Gastroesophageal sphincter (tissue), 4 donors: ENCODE data around the gene EVC2. TPM values are rescaled to one million over a fixed set of nuclear protein-coding genes. Genes with fewer than 3 reads are reported as not detected.

Experiments used
- ATAC-seq: fragments of 150-250 bp; one replicate; pipeline ENCODE4 v1.9.1; 2016; ENCODE audit warnings: mild to moderate bottlenecking, moderate library complexity
- H3K27ac ChIP-seq, 4 donors: fragments of 200-600 bp; sonication (generic) in 3 of 4; 1 replicate in 3 of 4; 2 replicates in 1 of 4; pipeline ENCODE4 v1.5.1; 2016 to 2019
- H3K27me3 ChIP-seq: fragments of 200-600 bp; sonication (generic); one replicate; pipeline ENCODE4 v1.5.1; 2019
- H3K36me3 ChIP-seq, 2 donors: fragments of 200-600 bp; sonication (generic); one replicate each; pipeline ENCODE4 v1.5.1; 2019; ENCODE audit warnings: control low read depth in 1 of 2
- H3K4me1 ChIP-seq, 3 donors: fragments of 200-600 bp; sonication (generic); 1 replicate in 2 of 3; 2 replicates in 1 of 3; pipeline ENCODE4 v1.5.1; 2016 to 2019; ENCODE audit warnings: control low read depth in 2 of 3
- H3K4me3 ChIP-seq, 2 donors: fragments of 200-600 bp; sonication (generic); one replicate each; pipeline ENCODE4 v1.5.1; 2019; ENCODE audit warnings: mild to moderate bottlenecking in 1 of 2, moderate library complexity in 1 of 2
- H3K9me3 ChIP-seq, 3 donors: fragments of 200-600 bp; sonication (generic); one replicate each; pipeline ENCODE4 v1.5.1; 2017 to 2019; ENCODE audit warnings: control low read depth in 2 of 3
- CTCF ChIP-seq, 4 experiments: fragments of 200-600 bp in 2 of 4; fragments of 450-650 bp in 2 of 4; sonication (generic) in 1 of 4; IDR thresholded peaks; one replicate each; pipeline ENCODE4 v1.5.1; 2017 to 2019; ENCODE audit warnings: antibody characterized with exemption in 4 of 4, mild to moderate bottlenecking in 2 of 4, moderate library complexity in 2 of 4
- EP300 ChIP-seq: sonication (generic); formaldehyde crosslinking; IDR thresholded peaks from one replicate; pipeline ENCODE4 v1.6.1; 2017; ENCODE audit warnings: antibody characterized with exemption, mild to moderate bottlenecking
- POLR2A ChIP-seq, 2 donors: fragments of 450-650 bp; IDR thresholded peaks; one replicate each; pipeline ENCODE4 v1.6.1; 2017; ENCODE audit warnings: antibody characterized with exemption in 2 of 2, mild to moderate bottlenecking in 2 of 2, moderate library complexity in 1 of 2
- POLR2AphosphoS5 ChIP-seq: sonication (generic); formaldehyde crosslinking; IDR thresholded peaks from one replicate; pipeline ENCODE4 v1.6.1; 2017; ENCODE audit warnings: antibody characterized with exemption
- WGBS, 2 donors: methylation state at CpG; one replicate each; pipeline ENCODE4 v1.1.5; 2018; ENCODE audit warnings: low coverage in 1 of 2; 5-methylcytosine and 5-hydroxymethylcytosine counted together
- total RNA-seq, 4 donors: library from RNA; depleted of rRNA; stranded (reverse); fragments of >200 nt; gene quantifications; one replicate each; pipeline ENCODE4 v1.1.0, GENCODE V29; 2016

The EVC2 gene
- total RNA-seq, 4 donors from 2014 or later = 9.3 to 16.3 (median 12.4) TPM

- 78 to 98% methylated on average over 6 to 8 of the region's 8 CpGs for whole genome bisulfite sequencing, 2 donors
These were observed 6.4 kb downstream of the EVC2 start for GRCh38 chr4:5701971-5702370.

GRCh38 chr4:5700459-5700858, 7.9 kb downstream of the EVC2 start:
- ATAC-seq = no peak
- 73% methylated on average over 5 of the region's 5 CpGs; no CpG with 5 or more reads in 1 of the 2 donors for WGBS, 2 donors
- Histone ChIP-seq H3K36me3 (peaks cover 0 to 55% of the 10 kb centered on the region in 2 donors), H3K27me3 (no peaks in the 10 kb centered on the region), H3K9me3 (no peaks in the 10 kb centered on the region), H3K4me3 (no peak overlapping the region), H3K27ac (no peak overlapping the region), H3K4me1 (no peaks in the 10 kb centered on the region)
- TF ChIP-seq POLR2AphosphoS5 = no peak
- TF ChIP-seq POLR2A (IDR thresholded peaks at IDR 0.05) = no peak
- no peak for TF ChIP-seq CTCF (IDR thresholded peaks at IDR 0.05)
- TF ChIP-seq EP300 = no peak

More at GRCh38 chr4:5701971-5702370, 6.4 kb downstream of the EVC2 start:
- Histone ChIP-seq H3K27me3 (no peaks in the 10 kb centered on the region), H3K36me3 (peaks cover 0 to 40% of the 10 kb centered on the region in 2 donors), H3K27ac (no peak overlapping the region), H3K4me1 (peaks cover 0 to 11% (median 7%) of the 10 kb centered on the region in 3 donors), H3K9me3 (no peaks in the 10 kb centered on the region), H3K4me3 (no peak overlapping the region)
- ATAC-seq = no peak
- TF ChIP-seq POLR2A (IDR thresholded peaks at IDR 0.05) (no peak), POLR2AphosphoS5 (no peak), CTCF (IDR thresholded peaks at IDR 0.05) (no peak), EP300 (no peak)

- H3K36me3 ChIP-seq = peaks cover 0 to 71% of the 10 kb centered on the region in 2 donors
- H3K9me3 ChIP-seq = no peaks in the 10 kb centered on the region
- no peaks in the 10 kb centered on the region for H3K27me3 ChIP-seq
- TF ChIP-seq CTCF (IDR thresholded peaks at IDR 0.05) = no peak
- no peak for TF ChIP-seq POLR2AphosphoS5
- no peak for TF ChIP-seq POLR2A (IDR thresholded peaks at IDR 0.05)
- TF ChIP-seq EP300 = no peak
- no peak for ATAC-seq
- no peak overlapping the region for H3K27ac ChIP-seq
- no peak overlapping the region for H3K4me3 ChIP-seq
- WGBS, 2 donors = 100% methylated on average over 1 of the region's 11 CpGs; no CpG with 5 or more reads in 1 of the 2 donors
- H3K4me1 ChIP-seq = no peaks in the 10 kb centered on the region
These were observed 12.0 kb downstream of the EVC2 start for GRCh38 chr4:5696341-5696740.

- Histone ChIP-seq H3K36me3 (peaks cover 0 to 92% of the 10 kb centered on the region in 2 donors), H3K27me3 (no peaks in the 10 kb centered on the region), H3K4me1 (no peaks in the 10 kb centered on the region), H3K27ac (no peak overlapping the region), H3K4me3 (no peak overlapping the region), H3K9me3 (no peaks in the 10 kb centered on the region)
- WGBS, 2 donors = 77 to 79% methylated on average over 4 of the region's 4 CpGs
- no peak for TF ChIP-seq POLR2A (IDR thresholded peaks at IDR 0.05)
- no peak for TF ChIP-seq POLR2AphosphoS5
- no peak for TF ChIP-seq EP300
- no peak for TF ChIP-seq CTCF (IDR thresholded peaks at IDR 0.05)
- ATAC-seq = no peak
These were observed 14.5 kb downstream of the EVC2 start for GRCh38 chr4:5693871-5694270.

- Histone ChIP-seq H3K4me1 (no peaks in the 10 kb centered on the region), H3K9me3 (no peaks in the 10 kb centered on the region), H3K27ac (no peak overlapping the region), H3K4me3 (no peak overlapping the region), H3K36me3 (peaks cover 0 to 96% of the 10 kb centered on the region in 2 donors), H3K27me3 (no peaks in the 10 kb centered on the region)
- TF ChIP-seq POLR2AphosphoS5 (no peak), EP300 (no peak)
- ATAC-seq = no peak
- WGBS, 2 donors = 84 to 87% methylated on average over 4 to 6 of the region's 7 CpGs
These were observed 16.7 kb downstream of the EVC2 start for GRCh38 chr4:5691491-5692132.
